HCT116 (cell line): ENCODE data around the gene PHPT1. TPM values are rescaled to one million over a fixed set of nuclear protein-coding genes. Genes with fewer than 3 reads are reported as not detected.
"Not testable (repeated sequence)": the region's sequence is repeated elsewhere in the genome, so short reads cannot be mapped to it uniquely, and the experiment has no call there.

ENCODE experiments used
- ATAC-seq: fragments of 200-7000 bp; cut with Tn5 transposase; 2 replicates; pipeline ENCODE4 v1.9.1; 2020; ENCODE audit warnings: mild to moderate bottlenecking, moderate library complexity
- BruUV-seq: library from RNA; stranded (reverse); fragments of 400-500 nt; replicated peaks from 2 replicates; lab custom pipeline; 2021; lab: Mats Ljungman, UMichigan
- CTCF ChIA-PET: fragments of 300-600 bp; sonication (Branson Sonifier 250); formaldehyde crosslinking; loops from one replicate; lab custom pipeline; 2021; ENCODE audit warnings: antibody characterized with exemption; lab: Charles Lee
- POLR2A ChIA-PET: fragments of 300-600, 350-600 bp; sonication (Branson Sonifier 250); formaldehyde crosslinking; loops from one replicate; lab custom pipeline; 2021; ENCODE audit warnings: antibody characterized with exemption; lab: Charles Lee
- RAD21 ChIA-PET, 2 experiments: fragments of 300-600 bp; sonication (Branson Sonifier 250); formaldehyde crosslinking; loops; one replicate each; lab custom pipeline; 2023; ENCODE audit warnings: low total read pairs in 2 of 2; ENCODE audit not compliant: uncharacterized antibody in 2 of 2, unreplicated experiment in 2 of 2, low non-redundant PET in 1 of 2; lab: Charles Lee
- DNase-seq: peaks from one replicate; pipeline ENCODE4 v3.0.0-alpha.2; 2010; ENCODE audit warnings: low read depth, low spot score
- H2AFZ ChIP-seq: fragments of 200-600 bp; shearing (Covaris generic), sonication (generic); 2 replicates; pipeline ENCODE4 v1.6.1; 2017; ENCODE audit warnings: low read depth, mixed run types, mixed read lengths, antibody characterized with exemption, low read length; ENCODE audit not compliant: poor library complexity, severe bottlenecking
- H3K27ac ChIP-seq: 2 replicates; pipeline ENCODE4 v1.5.1; 2012; ENCODE audit warnings: low read depth, low read length
- H3K27me3 ChIP-seq: fragments of 200-600 bp; sonication (generic); 2 replicates; pipeline ENCODE4 v1.6.1; 2016; ENCODE audit warnings: mixed run types, low read length, mixed read lengths; ENCODE audit not compliant: insufficient read depth
- H3K36me3 ChIP-seq, 2 experiments: fragments of 200-500 bp in 1 of 2; fragments of 200-600 bp in 1 of 2; sonication (Bioruptor generic) in 1 of 2; sonication (generic) in 1 of 2; 2 replicates each; pipeline versions ENCODE4 v1.5.1 to v1.6.1; 2014 to 2016; ENCODE audit warnings: low read length in 2 of 2, inconsistent platforms in 1 of 2, mixed read lengths in 1 of 2, mixed run types in 1 of 2; ENCODE audit not compliant: insufficient read depth in 2 of 2, control insufficient read depth in 1 of 2
- H3K4me1 ChIP-seq, 2 experiments: fragments of 200-600 bp in 1 of 2; sonication (generic) in 1 of 2; 2 replicates each; pipeline versions ENCODE4 v1.5.1 to v1.6.1; 2012 to 2017; ENCODE audit warnings: low read length in 2 of 2, inconsistent platforms in 1 of 2, mild to moderate bottlenecking in 1 of 2, mixed read lengths in 1 of 2, mixed run types in 1 of 2, moderate library complexity in 1 of 2; ENCODE audit not compliant: insufficient read depth in 2 of 2, control insufficient read depth in 1 of 2
- H3K4me2 ChIP-seq: fragments of 200-600 bp; sonication (generic); 2 replicates; pipeline ENCODE4 v1.6.1; 2017; ENCODE audit warnings: mixed run types, low read length, mixed read lengths
- H3K4me3 ChIP-seq, 2 experiments: fragments of 200-600 bp in 1 of 2; sonication (generic) in 1 of 2; replicated peaks in 1 of 2; 2 replicates each; pipeline ENCODE4 v1.5.1; 2011 to 2016; ENCODE audit warnings: low read length in 2 of 2, control low read depth in 1 of 2, low read depth in 1 of 2, mild to moderate bottlenecking in 1 of 2, mixed read lengths in 1 of 2, mixed run types in 1 of 2
- H3K79me2 ChIP-seq: fragments of 200-600 bp; sonication (generic); 2 replicates; pipeline ENCODE4 v1.6.1; 2017; ENCODE audit warnings: mild to moderate bottlenecking, mixed run types, low read length, moderate library complexity, mixed read lengths; ENCODE audit not compliant: insufficient read depth
- H3K9ac ChIP-seq: fragments of 200-600 bp; sonication (generic); 2 replicates; pipeline ENCODE4 v1.6.1; 2016; ENCODE audit warnings: low read length, mixed read lengths
- H3K9me2 ChIP-seq: fragments of 200-600 bp; sonication (generic), shearing (Covaris generic); 2 replicates; pipeline ENCODE4 v1.6.1; 2017; ENCODE audit warnings: mixed run types, mild to moderate bottlenecking, moderate library complexity; ENCODE audit not compliant: insufficient read depth
- H3K9me3 ChIP-seq, 2 experiments: fragments of 200-500 bp in 1 of 2; fragments of 200-600 bp in 1 of 2; sonication (Bioruptor generic) in 1 of 2; sonication (generic) in 1 of 2; 2 replicates each; pipeline ENCODE4 v1.6.1; 2014 to 2017; ENCODE audit warnings: low read length in 2 of 2, mixed read lengths in 2 of 2, inconsistent platforms in 1 of 2, low read depth in 1 of 2, mild to moderate bottlenecking in 1 of 2, mixed run types in 1 of 2, moderate library complexity in 1 of 2; ENCODE audit not compliant: control insufficient read depth in 1 of 2, insufficient read depth in 1 of 2
- H4K20me1 ChIP-seq: fragments of 200-600 bp; sonication (generic), shearing (Covaris generic); 2 replicates; pipeline ENCODE4 v1.6.1; 2017; ENCODE audit warnings: mixed run types, mild to moderate bottlenecking, moderate library complexity; ENCODE audit not compliant: insufficient read depth
- CEBPB ChIP-seq: IDR thresholded peaks from 2 replicates; pipeline ENCODE4 v1.6.1; 2012; ENCODE audit warnings: low read depth
- intact Hi-C: fragments of 100-400 bp; cut with micrococcal nuclease; formaldehyde crosslinking; loops from 2 replicates; pipeline ENCODE4 v1.10.0; 2022
- total RNA-seq: library from RNA; stranded (reverse); gene quantifications from one replicate; pipeline ENCODE4 v1.2.1, GENCODE V29; 2021; ENCODE audit not compliant: unreplicated experiment
- TF ChIP-seq, protein P1 (sequence below), 3 experiments: fragments of 200-600 bp in 1 of 3; sonication (generic) in 1 of 3; IDR thresholded peaks in 2 of 3; conservative IDR thresholded peaks in 1 of 3; 2 replicates each; pipeline ENCODE4 v1.5.1; 2012 to 2017; ENCODE audit warnings: low read depth in 2 of 3, low read length in 2 of 3, antibody characterized with exemption in 1 of 3, borderline replicate concordance in 1 of 3, control low read depth in 1 of 3, mild to moderate bottlenecking in 1 of 3, mixed read lengths in 1 of 3, mixed run types in 1 of 3, moderate library complexity in 1 of 3; ENCODE audit not compliant: insufficient read depth in 1 of 3

PHPT1 gene
- total RNA-seq, 1 experiment from 2014 or later, result 148 TPM

DNA sequence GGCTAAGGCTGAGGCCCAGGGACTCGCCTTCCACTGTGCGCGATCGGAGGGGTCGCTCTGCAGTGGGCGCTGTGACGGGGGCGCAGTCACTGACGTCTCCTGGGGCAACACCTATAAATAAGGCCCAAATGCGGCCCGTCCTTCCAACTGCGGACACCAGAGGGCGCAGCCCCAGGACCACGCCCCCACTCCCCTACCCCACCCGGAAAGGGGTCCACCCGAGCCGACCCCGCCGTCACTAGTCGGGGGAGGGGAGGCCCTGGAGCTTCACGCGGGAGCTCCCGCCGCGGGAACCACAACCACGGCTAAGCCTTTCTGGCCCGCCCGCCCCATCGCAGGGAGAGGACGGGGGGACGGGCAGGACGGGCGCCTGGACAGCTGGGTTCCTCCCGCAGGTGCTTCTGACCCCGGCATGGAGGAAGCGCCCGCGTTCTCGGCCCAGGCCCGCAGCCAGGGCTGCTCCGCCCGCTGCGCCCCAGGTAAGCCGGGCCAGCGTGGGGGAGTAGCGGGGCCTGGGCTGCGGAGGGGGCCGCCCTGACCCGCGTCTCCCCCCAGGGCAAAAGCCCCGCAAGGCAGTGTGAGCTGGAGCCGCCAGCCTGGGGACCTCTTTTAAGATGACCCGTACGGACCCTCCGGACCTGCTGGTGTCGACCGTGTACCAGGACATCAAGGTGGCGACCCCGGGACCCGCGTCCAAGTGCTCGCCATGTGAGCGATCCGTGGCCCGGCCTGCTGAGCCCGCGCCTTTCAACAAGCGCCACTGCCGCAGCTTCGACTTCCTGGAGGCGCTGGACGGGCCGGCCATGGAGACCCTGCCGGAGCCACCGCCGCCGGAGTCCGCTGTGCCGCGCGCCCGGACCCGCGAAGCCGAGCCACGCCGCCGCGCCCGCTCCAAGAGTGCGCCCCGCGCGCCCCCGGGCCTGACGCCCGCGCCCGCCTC, 5.1 kb upstream of the PHPT1 start:
- BruUV-seq, H4K20me1 ChIP-seq, POLR2A ChIA-PET, DNase-seq, H3K4me3 ChIP-seq, RAD21 ChIA-PET, H3K27me3 ChIP-seq, H3K9me2 ChIP-seq, H3K9me3 ChIP-seq, H3K9ac ChIP-seq, H3K36me3 ChIP-seq, H3K79me2 ChIP-seq, H2AFZ ChIP-seq: not testable (repeated sequence)
- Histone ChIP-seq H3K27ac (peak overlapping the region; percentile 45; the same call in 1 of the 2 replicates), H3K4me1 (peaks cover 29 to 47% of the 10 kb centered on the region in 2 experiments), H3K4me2 (peak overlapping the region; percentile 68)
- ATAC-seq, result peak; percentile 1; the same call in 1 of the 2 replicates
- TF ChIP-seq, protein P1, sequence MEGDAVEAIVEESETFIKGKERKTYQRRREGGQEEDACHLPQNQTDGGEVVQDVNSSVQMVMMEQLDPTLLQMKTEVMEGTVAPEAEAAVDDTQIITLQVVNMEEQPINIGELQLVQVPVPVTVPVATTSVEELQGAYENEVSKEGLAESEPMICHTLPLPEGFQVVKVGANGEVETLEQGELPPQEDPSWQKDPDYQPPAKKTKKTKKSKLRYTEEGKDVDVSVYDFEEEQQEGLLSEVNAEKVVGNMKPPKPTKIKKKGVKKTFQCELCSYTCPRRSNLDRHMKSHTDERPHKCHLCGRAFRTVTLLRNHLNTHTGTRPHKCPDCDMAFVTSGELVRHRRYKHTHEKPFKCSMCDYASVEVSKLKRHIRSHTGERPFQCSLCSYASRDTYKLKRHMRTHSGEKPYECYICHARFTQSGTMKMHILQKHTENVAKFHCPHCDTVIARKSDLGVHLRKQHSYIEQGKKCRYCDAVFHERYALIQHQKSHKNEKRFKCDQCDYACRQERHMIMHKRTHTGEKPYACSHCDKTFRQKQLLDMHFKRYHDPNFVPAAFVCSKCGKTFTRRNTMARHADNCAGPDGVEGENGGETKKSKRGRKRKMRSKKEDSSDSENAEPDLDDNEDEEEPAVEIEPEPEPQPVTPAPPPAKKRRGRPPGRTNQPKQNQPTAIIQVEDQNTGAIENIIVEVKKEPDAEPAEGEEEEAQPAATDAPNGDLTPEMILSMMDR (IDR thresholded peaks at IDR 0.05 in 2 of 3, conservative IDR thresholded peaks at IDR 0.05 in 1 of 3; ENCODE audit: borderline replicate concordance in 1 of 3, insufficient read depth in 1 of 3, low read depth in 2 of 3, low read length in 2 of 3), result peak in 2 of 3 experiments; percentile 42 to 64; a peak in 4 of 6 replicates
- CTCF ChIA-PET, result interaction anchor here (1.1 kb wide), 1 partner anchor 16 kb away, joined by 4 read pairs; no protein-coding TSS in a partner anchor
- intact Hi-C loops, result loop anchor here (5.0 to 10.0 kb wide), 2 partner anchors 101 to 193 kb away; partner anchors contain the start of genes C8G and FBXW5

DNA sequence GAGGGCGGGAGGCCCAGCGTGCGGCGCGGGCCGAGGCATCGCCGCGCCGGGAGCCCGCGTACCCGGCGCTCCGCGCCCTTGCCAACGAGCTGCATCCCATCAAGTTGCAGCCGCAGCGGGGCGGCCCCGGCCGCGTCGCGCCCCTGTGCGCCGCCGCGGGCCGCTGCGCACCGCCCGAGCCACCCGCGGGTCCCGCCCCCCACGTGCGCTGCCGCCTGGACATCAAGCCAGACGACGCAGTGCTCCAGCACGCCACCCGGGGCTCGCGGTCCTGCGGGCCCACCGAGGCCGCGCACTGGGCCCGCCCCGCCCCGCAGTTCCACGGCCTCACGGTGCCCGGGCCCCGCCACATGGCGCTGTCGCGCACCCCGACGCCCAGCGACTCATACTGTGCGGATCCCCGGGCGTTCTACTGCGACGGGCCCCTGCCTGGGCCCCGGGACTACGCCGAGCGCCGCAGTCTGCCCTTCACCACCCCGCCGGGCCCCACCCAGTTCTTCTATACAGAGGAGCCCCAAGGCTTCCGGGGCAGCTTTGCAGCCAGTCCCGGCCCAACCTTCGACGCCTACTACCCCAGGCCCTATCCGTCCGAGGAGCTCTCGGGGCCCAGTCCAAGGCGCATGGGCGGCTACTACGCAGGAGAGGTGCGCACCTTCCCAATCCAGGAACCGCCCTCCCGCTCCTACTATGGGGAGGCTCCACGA, 4.3 kb upstream of the PHPT1 start:
- Histone ChIP-seq H3K4me2 (no peak overlapping the region), H3K9me2 (no peaks in the 10 kb centered on the region), H3K9me3 (no peaks in the 10 kb centered on the region), H3K27me3 (no peaks in the 10 kb centered on the region), H2AFZ (no peak overlapping the region), H3K36me3 (peaks cover 0 to 2% of the 10 kb centered on the region in 2 experiments; a peak in 1 of 4 replicates), H3K27ac (no peak overlapping the region), H3K4me3 (no peak overlapping the region), H3K4me1 (peaks cover 30 to 48% of the 10 kb centered on the region in 2 experiments), H3K9ac (no peak overlapping the region), H4K20me1 (no peaks in the 10 kb centered on the region), H3K79me2 (peaks cover 13% of the 10 kb centered on the region; the same call in 1 of the 2 replicates)
- BruUV-seq, result no TSS peak
- ChIA-PET POLR2A (no interaction called here), RAD21 (no interaction called here), CTCF (no interaction called here)
- intact Hi-C loops, result loop anchor here (5.0 to 10.0 kb wide), 3 partner anchors 100 to 192 kb away; partner anchors contain the start of genes ABCA2, C8G and FBXW5
- no peak for TF ChIP-seq CEBPB
- ATAC-seq (no peak), DNase-seq (no peak)
